Right lobe of liver (tissue), 4 donors: ENCODE data around the gene UBE3D.

Experiments used
- CTCF ChIP-seq, 4 donors: fragments of 200-600 bp in 3 of 4; fragments of 450-650 bp in 1 of 4; IDR thresholded peaks; one replicate each; pipeline versions ENCODE4 v1.5.1 to v1.8.0; 2016 to 2022; ENCODE audit warnings: antibody characterized with exemption in 4 of 4, mild to moderate bottlenecking in 2 of 4
- POLR2A ChIP-seq: fragments of 450-650 bp; IDR thresholded peaks from one replicate; pipeline ENCODE4 v1.6.1; 2017; ENCODE audit warnings: antibody characterized with exemption, mild to moderate bottlenecking
- donor health status: DM: no; HTN: no; CAD: no.
- donor health status: DM: no; HTN: no; CAD: no.
- donor health status: DM: no; HTN: yes; CAD: no.

DNA sequence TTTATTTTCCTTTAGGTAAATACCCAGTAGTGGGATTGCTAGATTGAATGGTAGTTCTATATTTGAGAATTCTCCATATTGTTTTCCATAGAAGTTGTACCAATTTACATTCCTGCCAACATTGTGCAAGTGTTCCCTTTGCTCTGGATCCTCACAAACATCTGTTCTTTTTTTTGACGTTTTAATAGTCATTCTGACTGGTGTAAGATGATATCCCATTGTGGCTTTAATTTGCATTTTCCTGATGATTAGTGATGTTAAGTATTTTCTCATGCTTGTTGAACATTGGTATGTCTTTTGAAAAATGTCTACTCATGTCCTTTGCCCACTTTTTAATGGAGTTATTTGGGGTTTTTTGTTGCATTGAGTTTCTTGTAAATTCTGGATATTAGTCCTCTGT, 85.6 kb downstream of the UBE3D start:
- TF ChIP-seq CTCF (IDR thresholded peaks at IDR 0.05) (no peak), POLR2A (no peak)
